ENCODE results near the gene CDIPT.

The CDIPT gene

DNA sequence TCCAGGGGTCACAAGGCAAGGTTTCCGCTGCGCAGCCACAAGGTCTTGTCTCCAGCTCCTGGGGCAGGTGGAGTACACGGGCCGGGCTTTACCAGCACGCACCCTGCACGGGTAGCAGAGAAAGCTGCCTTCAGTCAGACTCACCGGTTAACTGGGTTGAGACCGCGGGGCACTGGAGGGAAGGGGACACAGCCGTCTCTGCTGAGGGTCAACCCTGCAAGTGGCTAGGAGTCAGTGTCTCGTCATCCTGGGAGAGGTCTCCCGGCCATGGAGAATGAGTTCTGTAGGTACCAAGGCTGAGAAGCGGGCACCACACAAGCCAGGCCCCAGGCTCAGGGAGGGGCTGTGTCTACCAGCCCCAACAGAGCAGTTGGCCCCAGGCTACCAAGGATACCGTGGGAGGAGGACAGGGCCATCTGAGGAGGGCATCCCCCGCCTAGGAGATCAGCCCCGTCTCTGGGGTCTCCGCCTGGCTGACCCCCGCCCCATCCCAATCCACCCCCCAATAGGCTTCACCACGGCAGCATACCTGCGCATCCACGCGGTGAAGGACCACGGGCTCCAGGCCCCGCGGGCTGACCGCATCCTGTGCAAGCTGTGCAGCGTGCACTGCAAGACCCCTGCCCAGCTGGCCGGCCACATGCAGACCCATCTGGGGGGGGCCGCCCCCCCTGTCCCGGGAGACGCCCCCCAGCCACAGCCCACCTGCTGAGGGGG lies 53.8 kb downstream of the CDIPT start:
- no peak for DNase-seq

Measured in HCEC 1CT (cell line).